ENCODE data around the gene ACOX3.
"Not testable (repeated sequence)": the region's sequence is repeated elsewhere in the genome, so short reads cannot be mapped to it uniquely, and the experiment has no call there.

The ACOX3 gene

DNA sequence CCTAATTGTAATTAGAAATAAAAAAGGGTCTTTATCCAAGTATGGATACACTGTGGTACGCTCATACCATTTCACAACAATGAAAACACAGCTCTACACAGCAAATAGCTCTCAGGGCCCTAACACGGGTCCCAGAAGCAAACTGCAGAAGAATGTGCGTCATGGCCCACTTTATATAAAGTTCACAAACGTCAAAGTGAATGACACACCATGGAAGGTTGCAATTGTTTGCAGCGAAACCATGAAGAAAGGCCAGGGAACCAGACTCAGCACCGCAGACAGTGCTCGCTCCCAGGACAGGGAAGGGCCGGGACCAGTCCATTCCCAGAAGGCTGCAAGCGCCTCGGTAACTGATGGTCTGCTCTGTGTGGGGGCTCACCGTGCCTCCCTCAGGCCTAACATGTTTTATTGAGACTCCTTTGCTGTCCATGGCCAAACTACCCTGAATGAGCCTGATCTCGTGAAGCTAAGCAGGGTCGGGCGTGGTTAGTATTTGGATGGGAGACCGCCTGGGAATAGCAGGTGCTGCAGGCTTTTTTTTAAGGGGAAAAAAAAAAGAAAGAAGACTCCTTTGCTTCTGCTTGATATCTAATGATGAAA is 47.8 kb downstream of the ACOX3 start:
- H3K27ac ChIP-seq: no peak overlapping the region
- no peak for DNase-seq (ENCODE audit: low read depth, low spot score)

DNA sequence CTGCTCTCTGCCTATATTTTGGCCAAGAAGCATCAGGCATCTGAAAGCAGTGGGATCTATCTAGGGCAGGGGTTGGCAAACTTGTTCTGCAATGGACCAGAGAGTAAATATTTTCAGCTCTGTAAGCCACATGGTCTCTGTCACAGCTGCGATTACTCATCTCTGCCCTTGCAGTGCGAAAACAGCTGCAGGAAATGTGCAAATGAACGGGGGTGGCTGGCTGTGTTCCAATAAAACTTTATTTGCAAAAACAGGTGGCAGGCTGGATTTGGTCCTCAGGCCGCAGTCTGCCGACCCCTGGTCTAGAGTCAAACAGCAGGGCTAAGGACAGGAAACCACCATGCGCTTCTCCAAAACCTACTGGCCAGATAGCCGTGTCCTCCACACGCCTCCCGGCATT is 48.6 kb downstream of the ACOX3 start:
- peak; percentile 8 for DNase-seq (ENCODE audit: low read depth, low spot score)

DNA sequence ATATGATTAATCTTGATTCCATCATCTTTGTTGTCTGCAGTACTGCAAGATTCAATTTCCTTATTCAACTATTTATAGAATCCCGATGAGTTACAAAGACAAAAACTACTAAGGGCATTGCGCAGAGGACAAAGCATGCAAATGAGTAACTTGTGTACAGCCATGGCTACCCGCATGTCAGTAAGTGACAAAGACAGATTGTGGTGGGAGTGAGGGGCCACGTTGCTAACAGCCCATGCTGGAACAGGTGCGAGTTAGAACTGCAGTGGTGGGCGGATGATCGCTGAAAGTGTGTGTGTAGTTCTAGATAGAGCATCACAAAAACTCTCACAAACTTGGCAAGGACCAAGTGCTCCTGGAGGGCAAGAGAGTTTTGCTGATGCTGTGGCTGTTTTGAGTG is 49.5 kb downstream of the ACOX3 start:
- H3K27ac ChIP-seq: no peak overlapping the region
- DNase-seq (ENCODE audit: low read depth, low spot score): no peak

More for the DNA sequence above, 48.6 kb downstream of the ACOX3 start:
- no peak overlapping the region for H3K27ac ChIP-seq

DNA sequence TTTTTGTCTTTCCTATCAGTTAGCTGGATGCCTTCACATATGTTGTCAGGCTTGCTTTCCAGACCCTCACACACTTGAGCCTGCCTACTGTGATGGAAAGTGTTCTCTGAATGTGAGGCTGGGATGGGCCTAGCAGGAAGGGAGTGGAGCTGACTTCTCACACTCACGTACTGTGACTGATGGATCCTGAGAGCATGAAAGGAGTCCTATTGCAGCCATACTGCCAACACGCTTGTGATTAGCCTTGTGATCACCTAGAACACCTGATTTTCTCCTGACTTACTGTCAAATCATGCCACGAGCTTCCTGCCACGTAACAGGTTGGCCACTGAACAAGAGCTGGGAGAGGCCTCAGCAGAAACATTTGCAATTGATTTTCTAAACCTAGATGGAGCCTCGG is 49.9 kb downstream of the ACOX3 start:
- H3K27ac ChIP-seq: no peak overlapping the region
- DNase-seq (ENCODE audit: low read depth, low spot score): no peak

DNA sequence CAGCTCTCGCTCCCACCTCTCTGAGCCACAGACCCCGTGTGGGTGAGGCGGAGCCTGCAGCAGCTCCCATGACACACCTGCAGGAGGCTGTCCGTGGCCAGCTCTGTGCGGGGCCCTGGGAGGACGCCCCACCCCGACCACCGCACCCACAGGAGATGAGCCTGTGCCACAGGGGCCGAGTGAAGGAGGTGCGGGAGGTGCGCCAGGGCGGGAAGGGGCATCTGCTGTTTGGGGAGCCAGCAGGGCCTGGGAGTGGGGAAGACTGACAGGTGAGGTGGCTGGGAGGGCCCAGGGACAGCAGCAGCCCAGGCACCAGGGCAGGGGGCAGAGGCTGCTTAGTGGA is 52.0 kb downstream of the ACOX3 start:
- H3K27ac ChIP-seq: no peak overlapping the region
- no peak for DNase-seq (ENCODE audit: low read depth, low spot score)

DNA sequence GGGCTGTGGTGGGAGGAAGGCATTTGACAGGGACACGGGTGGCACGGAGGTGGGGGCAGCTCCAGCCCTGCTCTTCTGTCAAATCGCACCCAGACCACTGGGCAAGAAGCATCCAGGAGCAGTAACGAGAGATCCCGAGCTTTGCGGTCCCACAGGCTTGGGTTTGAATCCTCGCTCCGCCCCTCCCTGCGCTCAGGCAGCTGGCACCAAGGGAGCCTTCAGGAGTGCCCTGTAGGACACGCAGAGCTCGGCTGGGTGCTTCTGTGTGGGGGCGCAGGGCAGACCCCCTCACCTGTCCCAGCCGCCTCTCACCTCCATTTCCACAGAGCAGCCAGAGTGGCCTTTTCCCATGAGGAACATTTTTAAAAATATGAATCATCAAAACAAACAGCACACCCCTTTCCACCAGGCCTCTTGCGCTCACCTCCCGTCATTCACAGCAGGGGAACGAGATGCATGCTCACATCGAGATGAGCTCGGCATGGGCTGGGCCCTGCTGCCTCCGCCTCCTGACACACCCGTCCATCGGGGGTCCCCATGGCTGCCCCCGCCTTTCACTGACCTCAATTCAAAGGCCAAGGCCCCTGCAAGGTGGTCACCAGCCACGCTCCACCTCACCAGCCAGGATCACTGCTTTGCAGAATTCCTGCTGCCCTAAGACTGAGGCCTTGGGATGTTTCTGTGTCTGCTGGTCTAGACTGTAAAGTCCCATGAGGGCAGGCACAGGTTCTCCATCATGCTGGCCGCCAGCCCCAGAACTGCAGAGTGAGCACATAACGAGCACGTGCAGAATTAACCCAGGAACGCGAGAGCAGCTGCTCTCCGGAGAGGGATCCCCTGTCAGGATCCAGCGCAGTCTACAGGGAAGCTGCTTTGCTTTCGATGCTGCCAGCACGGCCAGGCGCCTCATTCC is 52.7 kb downstream of the ACOX3 start:
- no peak for DNase-seq (ENCODE audit: low read depth, low spot score)
- no peak overlapping the region for H3K27ac ChIP-seq

DNA sequence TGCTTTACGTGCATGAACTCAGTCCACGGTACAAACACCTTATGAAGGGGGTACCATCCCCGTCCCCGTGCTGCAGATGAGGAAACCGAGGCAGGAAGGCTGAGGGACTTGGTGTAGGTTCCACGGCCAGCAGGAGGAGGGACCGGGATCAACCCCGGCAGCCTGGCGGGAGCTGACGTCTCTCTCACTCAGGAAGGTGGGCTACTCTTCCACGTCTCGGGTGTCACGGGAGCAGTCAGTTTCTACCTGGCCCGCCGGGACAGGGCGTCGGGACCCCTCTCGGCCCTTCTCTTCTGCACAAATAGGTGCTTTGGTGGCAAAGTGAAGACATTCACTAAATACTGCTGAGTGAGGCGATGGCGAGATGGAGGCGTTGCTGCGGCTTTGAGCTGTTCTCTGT is 53.3 kb downstream of the ACOX3 start:
- H3K27ac ChIP-seq: no peak overlapping the region
- DNase-seq (ENCODE audit: low read depth, low spot score): no peak

DNA sequence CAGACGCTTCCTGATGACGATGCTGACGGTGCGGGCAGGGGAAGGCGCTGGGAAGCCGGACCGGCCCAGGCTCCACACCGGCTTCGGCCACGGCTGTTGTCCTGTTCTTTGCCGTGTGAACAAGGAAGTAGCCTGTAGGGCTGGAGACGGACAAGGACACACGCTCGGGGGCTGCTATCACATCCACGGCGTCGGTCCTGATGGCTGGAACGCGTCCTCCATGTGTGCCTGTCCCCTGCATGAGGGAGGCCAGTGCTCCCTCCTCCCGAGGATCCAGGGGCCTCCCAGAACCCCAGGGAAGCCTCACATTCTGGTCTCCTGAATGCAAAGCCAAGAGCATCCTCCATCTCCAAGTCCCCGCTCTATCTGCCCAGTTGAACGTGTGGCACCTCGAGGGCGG is 53.8 kb downstream of the ACOX3 start:
- DNase-seq (ENCODE audit: low read depth, low spot score): no peak
- no peak overlapping the region for H3K27ac ChIP-seq

DNA sequence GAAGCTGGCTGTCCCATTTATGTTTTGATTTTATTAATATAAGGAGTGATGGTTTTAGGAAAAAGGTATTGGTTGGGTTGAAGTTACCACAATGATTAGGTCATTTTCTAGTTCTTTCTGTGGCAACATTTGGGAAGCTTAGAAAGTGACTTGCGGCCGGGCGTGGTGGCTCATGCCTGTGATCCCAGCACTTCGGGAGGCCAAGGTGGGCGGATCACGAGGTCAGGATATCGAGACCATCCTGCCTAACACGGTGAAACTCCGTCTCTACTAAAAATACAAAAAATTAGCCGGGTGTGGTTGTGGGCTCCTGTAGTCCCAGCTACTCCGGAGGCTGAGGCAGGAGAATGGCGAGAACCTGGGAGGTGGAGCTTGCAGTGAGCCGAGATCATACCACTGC is 54.4 kb downstream of the ACOX3 start:
- DNase-seq (ENCODE audit: low read depth, low spot score): not testable (repeated sequence)

DNA sequence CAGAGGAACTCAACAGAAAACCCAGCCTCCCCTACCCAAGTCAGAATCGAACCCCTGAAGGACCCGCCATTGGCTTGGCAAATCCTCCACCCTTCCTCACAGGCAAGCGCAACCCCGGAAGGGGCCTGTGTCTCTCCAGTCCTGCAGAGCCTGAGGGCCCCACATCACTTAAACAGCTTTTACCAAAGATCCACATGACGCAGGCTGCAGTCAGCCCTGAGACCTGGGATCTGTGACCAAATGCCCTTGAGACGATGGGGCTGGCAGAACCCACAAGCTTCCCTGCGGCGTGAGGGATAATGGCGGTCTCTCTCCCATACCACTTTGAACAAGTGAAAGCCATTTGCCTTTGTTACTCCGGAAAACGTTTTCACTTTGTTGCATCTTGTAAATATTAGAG is 54.9 kb downstream of the ACOX3 start:
- H3K27ac ChIP-seq: no peak overlapping the region
- DNase-seq (ENCODE audit: low read depth, low spot score): no peak

More for the DNA sequence above, 54.4 kb downstream of the ACOX3 start:
- not testable (repeated sequence) for H3K27ac ChIP-seq

DNA sequence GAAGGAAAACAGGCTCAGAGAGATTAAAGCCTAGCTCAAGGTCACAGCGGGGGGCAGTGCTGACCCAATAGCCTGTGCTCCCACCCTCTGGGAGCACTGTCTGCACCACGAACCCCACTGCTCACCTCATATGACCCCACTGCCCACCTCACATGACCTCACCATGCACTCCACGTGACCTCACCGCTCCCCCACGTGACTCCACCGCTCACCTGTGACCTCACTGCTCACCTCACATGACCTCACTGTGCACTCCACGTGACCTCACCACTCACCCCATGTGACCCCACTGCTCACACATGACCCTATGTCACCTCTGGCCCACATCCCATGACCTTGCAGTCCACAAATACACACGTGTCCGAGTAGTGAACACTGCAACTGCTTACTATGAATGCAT is 55.4 kb downstream of the ACOX3 start:
- DNase-seq (ENCODE audit: low read depth, low spot score): no peak
- no peak overlapping the region for H3K27ac ChIP-seq

DNA sequence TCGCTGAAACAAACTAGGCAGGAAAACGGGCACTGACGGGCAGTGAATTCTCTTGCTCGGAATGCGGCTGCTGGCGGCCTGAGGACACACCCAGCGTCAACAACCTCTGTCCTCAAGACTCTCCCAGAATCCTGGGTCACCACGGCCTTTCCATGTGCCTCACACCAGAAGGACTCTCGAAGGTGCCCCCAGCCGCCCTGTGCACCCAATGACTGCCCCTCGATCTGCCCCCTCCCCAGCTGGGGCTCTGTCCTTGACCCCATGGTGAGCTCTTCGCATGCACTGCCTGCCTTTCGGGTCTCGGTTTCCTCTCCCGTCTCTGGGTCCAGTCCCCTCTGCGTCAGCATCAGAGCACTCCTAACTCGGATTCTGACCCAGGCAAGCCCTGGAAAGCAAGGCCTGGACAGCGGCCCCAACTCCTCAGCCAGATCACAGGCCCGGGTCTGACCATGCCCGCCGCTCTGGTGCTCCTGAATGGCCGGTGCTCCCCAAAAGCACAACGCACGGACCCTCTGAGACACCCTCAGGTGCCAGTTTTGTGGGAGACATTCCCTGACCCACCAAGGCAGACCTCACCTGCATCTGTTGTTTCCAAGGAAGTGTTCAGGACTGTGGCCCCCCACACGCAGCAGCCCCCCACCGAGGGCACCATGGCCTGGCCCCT is 56.0 kb downstream of the ACOX3 start:
- DNase-seq (ENCODE audit: low read depth, low spot score): no peak
- H3K27ac ChIP-seq: no peak overlapping the region

DNA sequence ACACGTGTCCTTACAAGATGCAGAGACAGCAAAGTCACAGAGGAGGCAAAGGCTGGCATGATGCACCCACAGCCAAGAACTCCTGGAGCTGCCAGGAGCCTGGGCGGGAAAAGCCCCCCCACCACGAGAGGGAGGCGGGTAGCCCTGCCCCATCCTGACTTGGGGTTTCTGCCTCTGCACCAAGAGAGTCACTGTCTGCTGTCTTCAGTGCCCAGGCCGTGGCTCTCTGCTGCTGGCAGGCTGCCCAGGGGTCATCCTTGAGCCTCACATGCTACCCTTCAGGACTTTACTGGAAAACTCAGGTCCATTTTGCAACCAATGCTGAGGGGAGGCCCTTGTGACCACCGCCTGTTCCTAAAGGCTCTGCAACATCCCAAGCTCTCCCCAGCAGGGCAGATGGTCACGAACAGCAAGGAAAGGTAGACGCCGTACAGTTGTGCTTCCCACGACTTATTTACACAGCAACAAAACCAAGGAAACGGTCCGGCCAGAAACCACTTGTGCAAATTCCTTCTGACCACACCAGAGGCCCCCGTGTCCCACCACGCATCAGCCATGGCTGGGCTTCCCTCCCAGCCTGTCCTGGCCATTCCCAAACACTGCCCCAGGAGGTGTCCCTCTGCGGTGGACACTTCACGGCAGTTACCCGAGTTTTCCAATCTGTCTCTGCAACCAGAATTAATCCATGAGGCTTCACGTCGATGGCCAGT is 56.9 kb downstream of the ACOX3 start:
- no peak for DNase-seq (ENCODE audit: low read depth, low spot score)

DNA sequence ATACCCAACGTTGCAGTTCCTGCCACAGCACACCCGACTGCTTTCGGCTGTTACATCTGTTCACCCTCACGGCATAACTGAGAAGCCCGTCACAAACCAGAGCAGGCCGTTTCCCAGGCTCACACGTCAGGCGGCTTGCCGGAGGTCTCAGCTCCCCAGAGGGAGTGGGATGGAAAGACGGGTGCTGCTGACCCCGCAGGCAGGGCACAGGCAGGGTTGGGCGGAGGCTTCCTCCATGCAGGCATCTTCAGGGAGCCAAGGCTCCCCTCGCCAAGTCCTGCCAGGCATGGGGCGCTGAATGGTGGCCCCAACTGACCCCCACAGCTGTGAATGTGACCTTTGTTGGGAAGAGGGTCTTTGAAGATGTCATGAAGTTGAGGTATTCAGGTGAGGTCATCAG is 57.5 kb downstream of the ACOX3 start:
- no peak for DNase-seq (ENCODE audit: low read depth, low spot score)
- no peak overlapping the region for H3K27ac ChIP-seq

More for the DNA sequence above, 56.9 kb downstream of the ACOX3 start:
- no peak overlapping the region for H3K27ac ChIP-seq

DNA sequence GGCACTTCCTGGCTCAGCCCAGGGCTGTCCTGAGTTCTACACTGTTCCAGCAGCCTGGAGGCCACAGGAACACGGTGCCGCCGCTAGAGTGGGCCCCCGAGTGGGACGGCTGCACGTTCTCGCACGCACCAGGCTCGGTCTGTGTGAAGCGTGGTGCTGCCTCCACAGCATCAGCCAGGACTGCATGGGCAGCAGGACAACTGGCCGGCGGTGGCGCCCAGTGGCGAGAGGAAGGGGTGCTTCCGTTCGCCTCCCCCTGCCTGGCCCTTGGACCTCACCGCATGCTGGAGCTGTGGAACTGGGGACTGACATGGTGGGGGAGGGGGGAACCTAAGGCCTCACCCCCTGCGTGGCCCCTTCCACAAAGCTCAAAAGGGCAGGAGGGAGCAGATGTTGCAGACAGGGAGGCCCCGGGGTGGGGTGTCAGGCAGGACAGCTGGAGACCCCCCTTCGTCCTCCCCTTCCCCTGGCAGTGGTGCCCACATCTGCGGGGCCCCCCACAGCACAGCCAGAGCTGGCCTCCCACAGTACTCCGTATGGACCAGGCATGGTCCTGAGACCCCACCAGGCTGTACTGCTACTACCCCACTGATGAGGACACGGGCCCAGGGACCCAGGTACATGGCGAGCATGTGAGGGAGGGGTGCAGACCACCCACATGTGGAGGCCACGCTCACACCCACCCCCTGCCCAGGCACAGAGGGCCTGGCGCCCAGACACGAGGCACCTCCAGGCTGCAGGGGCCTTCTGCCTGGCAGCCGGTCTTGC is 58.5 kb downstream of the ACOX3 start:
- DNase-seq (ENCODE audit: low read depth, low spot score): no peak

DNA sequence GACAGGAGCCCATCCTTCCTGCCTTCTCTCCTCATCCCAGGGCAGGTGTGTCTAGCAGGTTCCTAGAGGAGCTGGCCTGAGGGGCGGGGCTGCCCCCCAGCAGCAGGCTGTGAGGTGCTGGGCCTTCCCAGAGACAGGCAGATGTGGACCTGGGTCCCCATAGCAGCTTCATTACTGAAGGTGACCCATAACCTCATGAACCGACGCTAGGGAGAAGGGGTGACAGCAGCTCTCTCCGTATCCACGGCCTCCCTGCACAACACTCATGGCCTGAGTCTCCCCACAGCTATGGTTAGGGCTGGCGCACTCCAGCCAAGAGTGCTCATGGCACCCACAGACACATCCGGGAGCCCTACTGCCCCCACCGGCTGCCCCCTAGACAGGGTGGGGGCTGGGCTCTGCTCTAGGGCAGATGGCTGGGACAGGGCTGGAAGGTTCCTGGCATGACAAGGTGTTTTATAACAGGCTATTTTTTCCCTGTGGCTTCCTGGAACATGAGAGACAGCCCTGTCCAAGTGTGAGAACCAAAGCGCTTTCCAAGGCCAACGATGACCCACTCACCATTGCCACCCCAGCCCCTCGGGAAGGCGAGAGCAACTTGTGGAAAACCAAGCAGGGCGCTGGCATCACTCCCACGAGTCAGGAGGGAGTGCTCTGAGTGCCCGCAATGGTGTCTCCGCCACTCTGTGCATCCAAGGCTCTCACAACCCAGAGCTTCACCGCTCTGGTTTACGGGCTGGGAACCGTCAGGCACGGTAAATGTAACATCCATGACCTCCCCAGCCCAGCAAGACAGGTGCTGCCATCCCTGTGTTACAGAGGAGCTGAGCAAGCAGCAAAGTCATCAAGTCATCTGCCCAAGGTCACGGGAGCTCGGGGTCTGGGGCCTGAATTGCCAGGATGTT is 59.8 kb downstream of the ACOX3 start:
- no peak overlapping the region for H3K27ac ChIP-seq
- no peak for DNase-seq (ENCODE audit: low read depth, low spot score)

More for the DNA sequence above, 58.5 kb downstream of the ACOX3 start:
- H3K27ac ChIP-seq: no peak overlapping the region

DNA sequence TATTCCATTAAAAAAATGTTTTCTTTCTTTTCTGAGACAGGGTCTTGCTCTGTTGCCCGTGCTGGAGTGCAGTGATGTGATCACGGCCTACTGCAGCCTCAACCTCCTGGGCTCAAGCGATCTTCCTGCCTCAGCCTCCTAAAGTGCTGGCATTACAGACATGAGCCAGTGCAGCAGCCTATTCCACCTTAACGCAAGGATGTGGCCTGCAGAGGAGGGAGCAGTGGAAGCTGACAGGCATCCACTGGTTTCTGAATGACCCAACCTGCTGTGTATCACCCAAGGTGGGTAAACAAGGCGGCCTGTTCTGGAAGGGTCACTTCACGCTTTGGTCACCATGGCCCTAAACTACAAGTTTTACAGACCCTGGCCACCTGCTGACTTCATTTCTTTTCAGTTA is 60.8 kb downstream of the ACOX3 start:
- no peak overlapping the region for H3K27ac ChIP-seq
- no peak for DNase-seq (ENCODE audit: low read depth, low spot score)

DNA sequence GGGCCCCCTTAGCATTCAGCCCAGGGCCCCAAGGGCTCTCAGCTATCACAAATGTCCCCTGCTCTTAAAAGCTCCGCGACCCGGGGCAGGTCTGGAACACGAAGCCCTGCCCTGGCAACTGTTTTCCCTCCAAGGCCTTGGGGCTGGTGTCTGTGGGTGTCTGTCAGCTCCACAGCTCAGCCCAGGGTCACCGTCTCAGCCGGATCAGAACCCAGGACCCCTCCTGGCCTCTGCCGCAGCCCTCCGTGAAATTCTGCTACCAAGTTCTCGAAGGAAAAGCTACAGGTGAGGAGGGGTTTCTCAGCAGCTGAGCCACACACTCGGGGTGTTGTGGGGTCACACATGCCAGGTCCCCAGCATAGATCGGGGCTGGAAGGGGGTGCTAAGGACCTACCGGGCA is 61.2 kb downstream of the ACOX3 start:
- no peak overlapping the region for H3K27ac ChIP-seq
- no peak for DNase-seq (ENCODE audit: low read depth, low spot score)

DNA sequence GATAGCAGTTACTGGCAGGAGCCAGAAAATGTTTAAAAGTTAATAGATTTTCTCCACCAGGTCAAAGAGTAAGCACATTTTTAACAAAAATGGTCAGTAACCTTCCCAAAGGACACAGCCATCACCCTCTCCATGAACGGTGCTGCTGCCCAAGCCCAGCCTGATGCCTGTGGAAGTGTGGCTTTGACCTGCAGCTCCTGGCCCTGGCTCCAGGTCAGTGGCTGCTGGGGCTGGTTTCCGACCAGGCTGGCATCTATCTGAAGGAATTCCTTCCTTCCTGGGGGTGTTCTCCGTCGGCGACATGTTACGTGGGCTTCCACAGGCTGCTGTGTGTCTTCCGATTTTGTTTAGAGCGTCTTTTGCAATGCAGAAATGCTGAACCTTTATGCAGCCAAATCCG is 61.7 kb downstream of the ACOX3 start:
- H3K27ac ChIP-seq: no peak overlapping the region
- no peak for DNase-seq (ENCODE audit: low read depth, low spot score)

All from epithelial cell of prostate (primary cell).